ENCODE data around the gene TRIM52. TPM values are rescaled to one million over a fixed set of nuclear protein-coding genes. Genes with fewer than 3 reads are reported as not detected.
A peak's percentile ranks its signal among the peaks of the same experiment; 100 is the strongest.
"Not testable (repeated sequence)": the region's sequence is repeated elsewhere in the genome, so short reads cannot be mapped to it uniquely, and the experiment has no call there.

The TRIM52 gene
- total and polyA plus RNA-seq, 4 experiments from 2014 or later: 19.4 to 76.8 (median 60.1) TPM

DNA sequence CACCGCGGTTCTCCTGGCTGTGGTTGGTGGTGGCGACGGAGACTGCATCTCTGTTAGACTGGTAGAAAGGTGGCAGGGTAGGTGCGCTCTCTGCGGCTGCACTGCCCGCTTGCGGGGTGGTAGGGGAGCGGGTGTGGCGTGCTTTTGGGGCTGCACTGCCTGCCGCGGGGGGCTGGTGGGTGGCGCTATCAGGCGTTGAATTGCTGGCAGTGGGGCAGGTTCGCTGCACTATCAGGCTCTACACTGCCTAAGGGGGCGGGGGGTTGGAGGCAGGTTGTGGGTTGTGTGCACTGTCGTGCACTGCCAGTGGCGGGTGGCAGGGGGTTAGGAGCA lies 21.0 kb upstream of the TRIM52 start:
- Histone ChIP-seq H3K9me3 (ENCODE audit: control insufficient read depth in 1 of 2, low read length in 2 of 2) (no peaks in the 10 kb centered on the region), H3K36me3 (ENCODE audit: insufficient read depth, low read length) (no peaks in the 10 kb centered on the region), H3K27me3 (ENCODE audit: insufficient read depth, low read length) (no peaks in the 10 kb centered on the region), H3K27ac (ENCODE audit: low read depth, low read length) (no peak overlapping the region), H3K4me1 (ENCODE audit: insufficient read depth, low read length) (no peaks in the 10 kb centered on the region), H3K4me3 (ENCODE audit: low read length in 2 of 2) (no peak overlapping the region)
- intact Hi-C loops (cut with micrococcal nuclease): no loop called here
- H3K4me3 Mint-ChIP-seq: no peak overlapping the region
- H3K36me3 Mint-ChIP-seq: no peaks in the 10 kb centered on the region
- peaks cover 0 to 1% (median under 1%) of the 10 kb centered on the region in 4 donors for H3K4me1 Mint-ChIP-seq
- no peak for DNase-seq
- H3K9me3 Mint-ChIP-seq: no peaks in the 10 kb centered on the region
- ChIA-PET POLR2A (ENCODE audit: partially characterized antibody) (no interaction called here), CTCF (ENCODE audit: partially characterized antibody) (no interaction called here)
- peaks cover 0 to 1% of the 10 kb centered on the region in 2 donors for H3K27me3 Mint-ChIP-seq
- no peak overlapping the region for H3K27ac Mint-ChIP-seq

DNA sequence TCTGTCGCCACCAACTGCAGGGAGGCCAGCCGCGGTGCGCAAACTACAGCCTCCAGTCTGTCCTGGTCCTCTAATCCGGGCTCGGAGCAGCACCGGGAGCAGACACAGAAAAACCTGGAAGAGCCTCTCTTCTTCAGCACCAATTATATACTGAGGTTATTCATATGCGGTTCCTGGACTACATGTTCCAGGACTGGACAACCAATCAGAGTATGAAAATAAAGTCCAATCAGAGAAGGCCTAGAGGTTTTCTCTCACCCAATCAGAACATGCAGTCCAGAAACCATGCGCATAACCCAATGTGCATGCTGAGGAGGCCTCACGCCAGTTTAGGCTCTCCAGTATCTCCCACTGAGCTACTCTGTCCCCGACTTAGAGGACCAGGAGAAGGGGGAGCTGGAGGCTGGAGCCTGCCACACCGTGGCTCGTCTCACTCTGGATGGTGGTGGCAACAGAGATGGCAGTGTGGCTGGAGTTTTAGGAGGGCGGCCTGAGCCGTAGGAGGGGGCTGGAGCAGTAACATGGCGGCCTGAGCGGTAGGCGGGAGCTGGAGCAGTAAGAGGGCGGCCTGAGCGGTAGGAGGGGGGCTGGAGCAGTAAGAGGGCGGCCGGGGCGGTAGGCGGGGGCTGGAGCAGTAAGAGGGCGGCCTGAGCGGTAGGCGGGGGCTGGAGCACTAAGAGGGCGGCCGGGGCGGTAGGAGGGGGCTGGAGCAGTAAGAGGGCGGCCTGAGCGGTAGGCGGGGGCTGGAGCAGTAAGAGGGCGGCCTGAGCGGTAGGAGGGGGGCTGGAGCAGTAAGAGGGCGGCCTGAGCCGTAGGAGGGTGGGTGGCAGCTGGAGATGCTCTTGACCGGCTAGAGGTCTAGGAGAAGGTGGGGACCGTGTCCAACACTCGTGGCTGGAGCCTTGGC lies 20.4 kb upstream of the TRIM52 start:
- H3K27me3 Mint-ChIP-seq: peaks cover 0 to 1% of the 10 kb centered on the region in 2 donors
- no peak for DNase-seq
- peaks cover 0 to 1% (median under 1%) of the 10 kb centered on the region in 4 donors for H3K4me1 Mint-ChIP-seq
- Histone ChIP-seq H3K36me3 (ENCODE audit: insufficient read depth, low read length) (no peaks in the 10 kb centered on the region), H3K27ac (ENCODE audit: low read depth, low read length) (no peak overlapping the region), H3K4me3 (ENCODE audit: low read length in 2 of 2) (no peak overlapping the region), H3K27me3 (ENCODE audit: insufficient read depth, low read length) (no peaks in the 10 kb centered on the region), H3K9me3 (ENCODE audit: control insufficient read depth in 1 of 2, low read length in 2 of 2) (no peaks in the 10 kb centered on the region), H3K4me1 (ENCODE audit: insufficient read depth, low read length) (no peaks in the 10 kb centered on the region)
- ChIA-PET CTCF (ENCODE audit: partially characterized antibody) (no interaction called here), POLR2A (ENCODE audit: partially characterized antibody) (no interaction called here)
- no peak overlapping the region for H3K4me3 Mint-ChIP-seq
- no peaks in the 10 kb centered on the region for H3K9me3 Mint-ChIP-seq
- H3K36me3 Mint-ChIP-seq: no peaks in the 10 kb centered on the region
- no peak overlapping the region for H3K27ac Mint-ChIP-seq
- intact Hi-C loops (cut with micrococcal nuclease): no loop called here

DNA sequence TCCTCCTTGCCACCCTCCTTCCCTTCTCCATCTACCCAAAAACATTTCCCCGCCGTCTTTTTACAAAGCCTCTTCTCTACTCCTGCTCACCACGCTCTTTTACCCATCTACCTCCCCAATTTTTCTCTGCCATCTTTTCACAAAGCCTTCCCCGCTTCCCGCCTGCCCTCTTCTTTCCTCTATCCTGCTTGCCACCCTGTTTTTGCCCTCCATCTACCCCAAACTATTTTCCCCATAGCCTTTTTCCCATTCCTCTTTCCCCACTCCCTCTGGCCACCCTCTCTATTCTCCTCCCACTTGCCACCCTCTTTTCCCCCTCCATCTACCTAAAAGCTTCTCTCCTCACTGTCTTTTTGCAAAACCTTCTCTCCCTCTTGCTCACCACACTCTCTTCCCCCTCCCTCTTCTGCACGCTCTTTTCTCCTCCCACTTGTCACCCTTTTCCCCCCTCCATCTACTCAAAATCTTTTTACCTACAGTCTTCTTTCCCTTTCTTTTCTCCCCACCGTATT lies 19.4 kb upstream of the TRIM52 start:
- H3K36me3 ChIP-seq (ENCODE audit: insufficient read depth, low read length): no peaks in the 10 kb centered on the region
- no peaks in the 10 kb centered on the region for H3K27me3 ChIP-seq (ENCODE audit: insufficient read depth, low read length)
- H3K4me1 ChIP-seq (ENCODE audit: insufficient read depth, low read length): no peaks in the 10 kb centered on the region
- intact Hi-C loops (cut with micrococcal nuclease): no loop called here
- Mint-ChIP-seq H3K4me1 (peaks cover 0 to 1% (median under 1%) of the 10 kb centered on the region in 4 donors), H3K27ac (no peak overlapping the region), H3K36me3 (no peaks in the 10 kb centered on the region), H3K27me3 (peaks cover 0 to 1% of the 10 kb centered on the region in 2 donors), H3K9me3 (no peaks in the 10 kb centered on the region), H3K4me3 (no peak overlapping the region)
- CTCF ChIA-PET (ENCODE audit: partially characterized antibody): no interaction called here
- no peaks in the 10 kb centered on the region for H3K9me3 ChIP-seq (ENCODE audit: control insufficient read depth in 1 of 2, low read length in 2 of 2)
- H3K27ac ChIP-seq (ENCODE audit: low read depth, low read length): no peak overlapping the region
- POLR2A ChIA-PET (ENCODE audit: partially characterized antibody): no interaction called here
- H3K4me3 ChIP-seq (ENCODE audit: low read length in 2 of 2): no peak overlapping the region
- DNase-seq: no peak

DNA sequence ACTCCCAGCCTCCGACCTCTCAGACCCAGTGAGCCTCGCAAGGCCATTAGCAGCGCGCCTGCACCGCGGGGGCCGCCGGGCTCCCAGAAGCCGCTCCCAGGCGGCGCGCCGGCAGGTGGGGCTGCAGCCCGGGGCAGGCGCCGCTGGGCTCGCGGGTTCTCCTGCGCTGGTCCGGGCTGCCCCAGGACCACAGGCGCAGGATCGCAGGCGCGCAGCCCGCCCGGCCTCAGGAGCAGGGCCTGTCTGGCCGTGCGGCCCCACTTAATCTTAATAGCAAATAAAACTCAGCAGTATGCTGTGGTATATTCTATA lies 12.4 kb upstream of the TRIM52 start:
- H3K36me3 Mint-ChIP-seq; H3K27ac Mint-ChIP-seq; H3K9me3 Mint-ChIP-seq; H3K4me3 Mint-ChIP-seq; H3K36me3 ChIP-seq (ENCODE audit: insufficient read depth, low read length); H3K27ac ChIP-seq (ENCODE audit: low read depth, low read length); H3K9me3 ChIP-seq (ENCODE audit: control insufficient read depth in 1 of 2, low read length in 2 of 2); H3K4me3 ChIP-seq (ENCODE audit: low read length in 2 of 2); H3K27me3 Mint-ChIP-seq; H3K4me1 Mint-ChIP-seq; H3K27me3 ChIP-seq (ENCODE audit: insufficient read depth, low read length); H3K4me1 ChIP-seq (ENCODE audit: insufficient read depth, low read length); DNase-seq; POLR2A ChIA-PET (ENCODE audit: partially characterized antibody); intact Hi-C loops (cut with micrococcal nuclease); CTCF ChIA-PET (ENCODE audit: partially characterized antibody): not testable (repeated sequence)

DNA sequence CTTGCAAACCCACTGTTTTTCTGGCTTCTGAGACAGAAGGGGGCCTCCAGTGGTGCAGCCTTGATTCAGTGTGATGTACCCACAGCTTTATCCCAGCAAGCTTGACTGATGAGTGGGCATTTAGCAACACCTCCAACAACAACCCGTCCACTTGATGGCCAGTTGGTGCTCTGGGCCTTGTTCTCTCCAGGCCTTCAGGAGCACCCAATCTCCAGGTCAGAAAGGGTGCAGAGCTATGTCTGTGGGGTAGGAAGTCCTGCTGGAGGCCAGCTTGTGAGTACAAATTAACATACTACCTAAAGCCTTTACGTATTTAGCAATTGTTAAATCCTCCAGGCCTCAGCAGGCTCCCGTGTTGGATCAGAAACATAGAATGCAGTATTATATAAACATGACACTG lies 10.1 kb upstream of the TRIM52 start:
- CTCF ChIA-PET (ENCODE audit: partially characterized antibody): interaction anchor here (1.0 kb wide), 1 partner anchor 10 kb away, joined by 3 read pairs; the partner anchor contains the start of gene TRIM52

DNA sequence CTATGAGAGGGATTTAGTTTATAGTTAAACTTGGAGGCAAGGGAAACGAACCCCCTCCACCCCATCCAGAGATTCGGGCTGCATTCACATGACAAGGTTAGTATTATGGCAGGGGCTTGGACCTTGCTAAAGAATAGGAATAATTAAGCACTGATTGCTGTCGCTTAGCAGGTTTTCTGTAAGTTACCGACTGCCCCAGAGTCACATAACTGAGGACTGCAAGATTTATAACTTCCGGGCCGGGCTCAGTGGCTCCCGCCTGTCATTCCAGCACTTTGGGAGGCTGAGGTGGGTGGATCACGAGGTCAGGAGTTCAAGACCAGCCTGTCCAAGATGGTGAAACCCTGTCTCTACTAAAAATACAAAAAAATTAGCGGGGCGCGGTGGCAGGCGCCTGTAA lies 7.0 kb upstream of the TRIM52 start:
- H3K27ac Mint-ChIP-seq; H3K27ac ChIP-seq (ENCODE audit: low read depth, low read length); H3K9me3 ChIP-seq (ENCODE audit: control insufficient read depth in 1 of 2, low read length in 2 of 2); H3K27me3 Mint-ChIP-seq; H3K4me1 Mint-ChIP-seq; POLR2A ChIA-PET (ENCODE audit: partially characterized antibody); H3K4me3 ChIP-seq (ENCODE audit: low read length in 2 of 2); CTCF ChIA-PET (ENCODE audit: partially characterized antibody); DNase-seq; intact Hi-C loops (cut with micrococcal nuclease); H3K36me3 ChIP-seq (ENCODE audit: insufficient read depth, low read length); H3K27me3 ChIP-seq (ENCODE audit: insufficient read depth, low read length); H3K4me1 ChIP-seq (ENCODE audit: insufficient read depth, low read length); H3K9me3 Mint-ChIP-seq; H3K36me3 Mint-ChIP-seq: not testable (repeated sequence)
- H3K4me3 Mint-ChIP-seq: peak overlapping the region in 1 of 8 donors; percentile 20

More for the DNA sequence above, 10.1 kb upstream of the TRIM52 start:
- Mint-ChIP-seq H3K27me3 (no peaks in the 10 kb centered on the region), H3K27ac (no peak overlapping the region), H3K36me3 (no peaks in the 10 kb centered on the region), H3K9me3 (no peaks in the 10 kb centered on the region), H3K4me3 (no peak overlapping the region), H3K4me1 (no peaks in the 10 kb centered on the region)
- Histone ChIP-seq H3K9me3 (ENCODE audit: control insufficient read depth in 1 of 2, low read length in 2 of 2) (no peaks in the 10 kb centered on the region), H3K27me3 (ENCODE audit: insufficient read depth, low read length) (no peaks in the 10 kb centered on the region), H3K27ac (ENCODE audit: low read depth, low read length) (no peak overlapping the region), H3K4me3 (ENCODE audit: low read length in 2 of 2) (no peak overlapping the region), H3K4me1 (ENCODE audit: insufficient read depth, low read length) (no peaks in the 10 kb centered on the region), H3K36me3 (ENCODE audit: insufficient read depth, low read length) (no peaks in the 10 kb centered on the region)
- POLR2A ChIA-PET (ENCODE audit: partially characterized antibody): interaction anchor here (0.5 to 1.1 kb wide), 3 partner anchors 9 to 64 kb away, joined by 3 to 4 read pairs (median 4); no protein-coding TSS in a partner anchor
- intact Hi-C loops (cut with micrococcal nuclease): no loop called here
- DNase-seq: no peak

DNA sequence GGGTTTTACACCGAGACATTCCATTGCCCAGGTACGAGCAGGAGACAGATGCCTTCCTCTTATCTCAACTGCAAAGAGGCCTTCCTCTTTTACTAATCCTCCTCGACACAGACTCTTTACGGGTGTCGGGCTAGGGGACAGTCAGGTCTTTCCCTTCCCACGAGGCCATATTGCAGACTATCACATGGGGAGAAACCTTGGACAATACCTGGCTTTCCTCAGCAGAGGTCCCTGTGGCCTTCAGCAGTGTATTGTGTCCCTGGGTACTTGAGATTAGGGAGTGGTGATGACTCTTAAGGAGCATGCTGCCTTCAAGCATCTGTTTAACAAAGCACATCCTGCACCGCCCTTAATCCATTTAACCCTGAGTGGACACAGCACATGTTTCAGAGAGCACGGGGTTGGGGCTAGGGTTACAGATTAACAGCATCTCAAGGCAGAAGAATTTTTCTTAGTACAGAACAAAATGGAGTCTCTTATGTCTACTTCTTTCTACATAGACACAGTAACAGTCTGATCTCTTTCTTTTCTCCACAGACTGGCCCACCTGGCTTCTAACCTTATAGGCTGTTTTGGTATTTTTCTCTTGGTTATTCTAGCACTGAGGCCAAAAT lies 6.5 kb upstream of the TRIM52 start:
- POLR2A ChIA-PET (ENCODE audit: partially characterized antibody); intact Hi-C loops (cut with micrococcal nuclease): not testable (repeated sequence)

More for the DNA sequence above, 6.5 kb upstream of the TRIM52 start:
- H3K4me3 ChIP-seq (ENCODE audit: low read length in 2 of 2); H3K36me3 ChIP-seq (ENCODE audit: insufficient read depth, low read length); H3K27me3 ChIP-seq (ENCODE audit: insufficient read depth, low read length); CTCF ChIA-PET (ENCODE audit: partially characterized antibody); H3K9me3 Mint-ChIP-seq; H3K9me3 ChIP-seq (ENCODE audit: control insufficient read depth in 1 of 2, low read length in 2 of 2); H3K27ac ChIP-seq (ENCODE audit: low read depth, low read length); H3K27me3 Mint-ChIP-seq; DNase-seq; H3K4me1 Mint-ChIP-seq; H3K36me3 Mint-ChIP-seq; H3K4me1 ChIP-seq (ENCODE audit: insufficient read depth, low read length): not testable (repeated sequence)
- Mint-ChIP-seq H3K27ac (peak overlapping the region in 1 of 7 donors; percentile 24), H3K4me3 (peak overlapping the region in 1 of 8 donors; percentile 20)

All from CD4-positive, alpha-beta memory T cell (primary cell).